ENCODE data around the gene FRMPD2. TPM values are rescaled to one million over a fixed set of nuclear protein-coding genes. Genes with fewer than 3 reads are reported as not detected.

FRMPD2 gene
- total and polyA plus RNA-seq, 2 of the 4 experiments (the other 2 are of a cell fraction), result 0.18 TPM; not detected in 1

DNA sequence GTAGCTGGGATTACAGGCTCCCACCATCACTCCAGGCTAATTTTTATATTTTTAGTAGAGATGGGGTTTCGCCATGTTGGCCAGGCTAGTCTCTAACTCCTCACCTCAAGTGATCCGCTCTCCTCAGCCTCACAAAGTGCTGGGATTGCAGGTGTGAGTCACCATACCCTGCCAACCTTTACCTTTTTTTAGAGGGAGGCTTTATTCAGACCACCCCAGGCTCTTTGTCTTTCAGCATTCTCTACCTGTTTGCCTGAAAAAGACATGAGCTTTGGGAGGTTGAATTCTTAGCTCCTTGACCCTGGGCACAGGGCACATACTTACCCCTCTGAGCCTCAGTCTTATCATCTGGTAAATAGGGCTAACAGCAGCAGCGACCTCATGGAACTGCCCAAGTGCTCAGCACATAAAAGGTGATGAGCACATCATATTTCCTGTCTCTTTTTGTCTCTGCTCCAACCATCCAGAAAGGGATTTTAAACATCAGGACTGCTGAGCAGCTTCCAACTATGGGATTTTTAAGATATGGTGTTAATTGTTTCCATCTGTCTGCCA, 17.0 kb downstream of the FRMPD2 start:
- H3K27ac ChIP-seq (ENCODE audit: insufficient read depth, low read length), result no peak overlapping the region
- H3K18ac ChIP-seq (ENCODE audit: low read depth, low read length), result no peak overlapping the region
- H2BK20ac ChIP-seq (ENCODE audit: low read depth, low read length), result no peak overlapping the region
- no peak overlapping the region for H2AK5ac ChIP-seq (ENCODE audit: low read depth, low read length)
- dilution Hi-C loops (cut with HindIII; ENCODE audit: low sequenced_read_pairs, unreplicated experiment), result no loop called here
- H2BK120ac ChIP-seq (ENCODE audit: low read depth, low read length), result no peak overlapping the region
- DNase-seq (no peak), ATAC-seq (ENCODE audit: low read depth) (no peak)
- no CpG with 5 or more reads among the region's 3 CpGs for WGBS, 2 experiments (ENCODE audit: extremely low coverage in 2 of 2, insufficient read length in 1 of 2)
- no peaks in the 10 kb centered on the region for H4K20me1 ChIP-seq (ENCODE audit: insufficient read depth, low read length)
- CTCF ChIA-PET, result no interaction called here
- TF ChIP-seq, protein P1, sequence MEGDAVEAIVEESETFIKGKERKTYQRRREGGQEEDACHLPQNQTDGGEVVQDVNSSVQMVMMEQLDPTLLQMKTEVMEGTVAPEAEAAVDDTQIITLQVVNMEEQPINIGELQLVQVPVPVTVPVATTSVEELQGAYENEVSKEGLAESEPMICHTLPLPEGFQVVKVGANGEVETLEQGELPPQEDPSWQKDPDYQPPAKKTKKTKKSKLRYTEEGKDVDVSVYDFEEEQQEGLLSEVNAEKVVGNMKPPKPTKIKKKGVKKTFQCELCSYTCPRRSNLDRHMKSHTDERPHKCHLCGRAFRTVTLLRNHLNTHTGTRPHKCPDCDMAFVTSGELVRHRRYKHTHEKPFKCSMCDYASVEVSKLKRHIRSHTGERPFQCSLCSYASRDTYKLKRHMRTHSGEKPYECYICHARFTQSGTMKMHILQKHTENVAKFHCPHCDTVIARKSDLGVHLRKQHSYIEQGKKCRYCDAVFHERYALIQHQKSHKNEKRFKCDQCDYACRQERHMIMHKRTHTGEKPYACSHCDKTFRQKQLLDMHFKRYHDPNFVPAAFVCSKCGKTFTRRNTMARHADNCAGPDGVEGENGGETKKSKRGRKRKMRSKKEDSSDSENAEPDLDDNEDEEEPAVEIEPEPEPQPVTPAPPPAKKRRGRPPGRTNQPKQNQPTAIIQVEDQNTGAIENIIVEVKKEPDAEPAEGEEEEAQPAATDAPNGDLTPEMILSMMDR (conservative IDR thresholded peaks at IDR 0.05; ENCODE audit: low read depth, low read length), result no peak
- TF ChIP-seq RFX5 (IDR thresholded peaks at IDR 0.05; ENCODE audit: low read depth, low read length), result no peak
- no peak for TF ChIP-seq RAD21 (IDR thresholded peaks at IDR 0.05; ENCODE audit: low read length)
- TF ChIP-seq CHD1 (IDR thresholded peaks at IDR 0.05; ENCODE audit: low read depth, low read length), result no peak
- TF ChIP-seq MXI1 (IDR thresholded peaks at IDR 0.05; ENCODE audit: borderline replicate concordance, low read depth, low read length), result no peak
- TF ChIP-seq MAZ (IDR thresholded peaks at IDR 0.05; ENCODE audit: borderline replicate concordance, low read depth, low read length), result no peak
- no peak for TF ChIP-seq MAFK (IDR thresholded peaks at IDR 0.05; ENCODE audit: low read depth, low read length)
- no peak for TF ChIP-seq RCOR1 (IDR thresholded peaks at IDR 0.05; ENCODE audit: insufficient replicate concordance, low read length)
- no peak for TF ChIP-seq SMC3 (IDR thresholded peaks at IDR 0.05; ENCODE audit: low read depth, low read length)
- TF ChIP-seq, protein P2, sequence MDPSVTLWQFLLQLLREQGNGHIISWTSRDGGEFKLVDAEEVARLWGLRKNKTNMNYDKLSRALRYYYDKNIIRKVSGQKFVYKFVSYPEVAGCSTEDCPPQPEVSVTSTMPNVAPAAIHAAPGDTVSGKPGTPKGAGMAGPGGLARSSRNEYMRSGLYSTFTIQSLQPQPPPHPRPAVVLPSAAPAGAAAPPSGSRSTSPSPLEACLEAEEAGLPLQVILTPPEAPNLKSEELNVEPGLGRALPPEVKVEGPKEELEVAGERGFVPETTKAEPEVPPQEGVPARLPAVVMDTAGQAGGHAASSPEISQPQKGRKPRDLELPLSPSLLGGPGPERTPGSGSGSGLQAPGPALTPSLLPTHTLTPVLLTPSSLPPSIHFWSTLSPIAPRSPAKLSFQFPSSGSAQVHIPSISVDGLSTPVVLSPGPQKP (IDR thresholded peaks at IDR 0.05; ENCODE audit: borderline replicate concordance, low read depth, low read length), result no peak
- no peak overlapping the region for H3K56ac ChIP-seq (ENCODE audit: extremely low read depth, insufficient read depth, low read length)
- no peak overlapping the region for H3K4me3 ChIP-seq (ENCODE audit: insufficient read depth, low read depth, low read length)
- no peaks in the 10 kb centered on the region for H3K79me1 ChIP-seq (ENCODE audit: low read depth in 1 of 2, low read length in 2 of 2)
- H2BK15ac ChIP-seq (ENCODE audit: low read depth, low read length), result no peak overlapping the region
- intact Hi-C loops (cut with micrococcal nuclease), result no loop called here
- no peak overlapping the region for H2AFZ ChIP-seq (replicated peaks; ENCODE audit: low read length, poor library complexity)
- no peak overlapping the region for H3K9ac ChIP-seq (ENCODE audit: low read depth, low read length)
- H3K9me1 ChIP-seq (ENCODE audit: insufficient read depth, low read length), result no peaks in the 10 kb centered on the region
- no peak overlapping the region for H4K5ac ChIP-seq (ENCODE audit: low read depth, low read length)
- H4K8ac ChIP-seq (ENCODE audit: low read depth in 2 of 2, low read length in 2 of 2), result no peak overlapping the region
- peaks cover 7% of the 10 kb centered on the region for H3K27me3 ChIP-seq (ENCODE audit: control insufficient read depth, insufficient read depth, low read length)
- no peak overlapping the region for H2BK5ac ChIP-seq (ENCODE audit: low read depth, low read length, poor library complexity, severe bottlenecking)
- in situ Hi-C loops (cut with MboI; ENCODE audit: low sequenced_read_pairs), result no loop called here
- H3K36me3 ChIP-seq (ENCODE audit: control insufficient read depth, insufficient read depth, low read length), result no peaks in the 10 kb centered on the region
- H4K91ac ChIP-seq (ENCODE audit: insufficient read depth, low read depth, low read length), result no peak overlapping the region
- no peaks in the 10 kb centered on the region for H3K4me1 ChIP-seq (ENCODE audit: control insufficient read depth, insufficient read depth, low read length)
- no peak overlapping the region for H3K4me2 ChIP-seq (ENCODE audit: low read depth, low read length)
- no peak overlapping the region for H3K4ac ChIP-seq (ENCODE audit: low read depth, low read length)
- no peak overlapping the region for H3K23ac ChIP-seq (ENCODE audit: low read depth, low read length)
- no TSS peak for BruUV-seq (replicated peaks)
- no peak overlapping the region for H3K14ac ChIP-seq (replicated peaks; ENCODE audit: low read depth, low read length)
- POLR2A ChIA-PET (ENCODE audit: unreplicated experiment), result no interaction called here
- H3K9me3 ChIP-seq (ENCODE audit: control insufficient read depth, insufficient read depth, low read length), result no peaks in the 10 kb centered on the region
- H2AK9ac ChIP-seq (replicated peaks; ENCODE audit: low read depth, low read length, poor library complexity), result no peak overlapping the region
